Epithelial cell of proximal tubule (primary cell): ENCODE data around the gene SPOCD1. TPM values are rescaled to one million over a fixed set of nuclear protein-coding genes. Genes with fewer than 3 reads are reported as not detected.

Source experiments
- DNase-seq: peaks from one replicate; pipeline ENCODE4 v3.0.0-alpha.2; 2011; ENCODE audit warnings: low read depth
- H3K4me3 ChIP-seq: 2 replicates; pipeline ENCODE4 v1.5.1; 2011; ENCODE audit warnings: low read depth, mild to moderate bottlenecking, low read length
- CTCF ChIP-seq: conservative IDR thresholded peaks from 2 replicates; pipeline ENCODE4 v1.5.1; 2012; ENCODE audit warnings: low read depth, mild to moderate bottlenecking, low read length
- total RNA-seq: library from RNA; depleted of rRNA; stranded (reverse); fragments of >200 nt; gene quantifications from 2 replicates; pipeline ENCODE4 v1.2.3, GENCODE V29; 2015

SPOCD1 gene
- total RNA-seq, 1 donor from 2014 or later: 18.4 TPM

- no peak for DNase-seq
- H3K4me3 ChIP-seq: no peak overlapping the region
- no peak for TF ChIP-seq CTCF
Observed at GRCh38 chr1:31801458-31801857, 14.4 kb downstream of the SPOCD1 start.

GRCh38 chr1:31800674-31800967 lies 15.2 kb downstream of the SPOCD1 start:
- no peak for TF ChIP-seq CTCF
- no peak overlapping the region for H3K4me3 ChIP-seq
- DNase-seq: no peak

- H3K4me3 ChIP-seq: no peak overlapping the region
- no peak for TF ChIP-seq CTCF
- no peak for DNase-seq
Observed at GRCh38 chr1:31799895-31800673, 15.7 kb downstream of the SPOCD1 start.

- H3K4me3 ChIP-seq: no peak overlapping the region
- no peak for TF ChIP-seq CTCF
- DNase-seq: no peak
Observed at GRCh38 chr1:31799196-31799894, 16.5 kb downstream of the SPOCD1 start.

- no peak for DNase-seq
- TF ChIP-seq CTCF: no peak
- H3K4me3 ChIP-seq: peak overlapping the region; percentile 51
Observed at GRCh38 chr1:31798433-31799195, 17.2 kb downstream of the SPOCD1 start.

- H3K4me3 ChIP-seq: peak overlapping the region; percentile 51
- TF ChIP-seq CTCF: no peak
- no peak for DNase-seq
Observed at GRCh38 chr1:31798086-31798432, 17.8 kb downstream of the SPOCD1 start.
